Measurements from ENCODE around the gene SHROOM3.
"Not testable (repeated sequence)": the region's sequence is repeated elsewhere in the genome, so short reads cannot be mapped to it uniquely, and the experiment has no call there.

SHROOM3 gene

DNA sequence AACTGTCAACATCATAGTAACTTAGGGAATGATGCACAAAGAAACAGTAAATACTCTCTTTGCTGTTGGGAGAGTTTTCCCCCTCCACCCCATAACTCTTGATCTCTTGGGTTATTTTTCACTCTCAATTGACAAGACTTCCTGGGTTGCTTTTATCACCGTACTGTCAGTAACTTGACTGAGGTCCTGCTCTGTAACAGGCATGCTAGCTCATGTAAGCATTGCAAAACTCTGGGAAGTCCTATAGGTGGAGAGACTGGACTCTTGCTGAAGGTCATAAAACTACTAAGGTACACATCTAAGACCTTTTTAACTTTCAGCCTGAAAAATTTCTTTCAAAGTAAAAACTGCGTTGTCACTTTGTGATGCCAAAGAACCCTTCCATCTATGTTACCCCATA is 10.9 kb downstream of the SHROOM3 start:
- TF ChIP-seq, protein P1, sequence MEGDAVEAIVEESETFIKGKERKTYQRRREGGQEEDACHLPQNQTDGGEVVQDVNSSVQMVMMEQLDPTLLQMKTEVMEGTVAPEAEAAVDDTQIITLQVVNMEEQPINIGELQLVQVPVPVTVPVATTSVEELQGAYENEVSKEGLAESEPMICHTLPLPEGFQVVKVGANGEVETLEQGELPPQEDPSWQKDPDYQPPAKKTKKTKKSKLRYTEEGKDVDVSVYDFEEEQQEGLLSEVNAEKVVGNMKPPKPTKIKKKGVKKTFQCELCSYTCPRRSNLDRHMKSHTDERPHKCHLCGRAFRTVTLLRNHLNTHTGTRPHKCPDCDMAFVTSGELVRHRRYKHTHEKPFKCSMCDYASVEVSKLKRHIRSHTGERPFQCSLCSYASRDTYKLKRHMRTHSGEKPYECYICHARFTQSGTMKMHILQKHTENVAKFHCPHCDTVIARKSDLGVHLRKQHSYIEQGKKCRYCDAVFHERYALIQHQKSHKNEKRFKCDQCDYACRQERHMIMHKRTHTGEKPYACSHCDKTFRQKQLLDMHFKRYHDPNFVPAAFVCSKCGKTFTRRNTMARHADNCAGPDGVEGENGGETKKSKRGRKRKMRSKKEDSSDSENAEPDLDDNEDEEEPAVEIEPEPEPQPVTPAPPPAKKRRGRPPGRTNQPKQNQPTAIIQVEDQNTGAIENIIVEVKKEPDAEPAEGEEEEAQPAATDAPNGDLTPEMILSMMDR (conservative IDR thresholded peaks at IDR 0.05; ENCODE audit: control insufficient read depth, insufficient read depth, low read depth, low read length) = no peak
- H3K4me3 ChIP-seq (ENCODE audit: control insufficient read depth, low read depth, low read length) = no peak overlapping the region
- DNase-seq (ENCODE audit: low read depth) = no peak

GRCh38 chr4:76447393-76447851 is 12.4 kb downstream of the SHROOM3 start:
- H3K4me3 ChIP-seq (ENCODE audit: control insufficient read depth, low read depth, low read length) = no peak overlapping the region
- TF ChIP-seq, protein P1 (conservative IDR thresholded peaks at IDR 0.05; ENCODE audit: control insufficient read depth, insufficient read depth, low read depth, low read length) = no peak
- no peak for DNase-seq (ENCODE audit: low read depth)

DNA sequence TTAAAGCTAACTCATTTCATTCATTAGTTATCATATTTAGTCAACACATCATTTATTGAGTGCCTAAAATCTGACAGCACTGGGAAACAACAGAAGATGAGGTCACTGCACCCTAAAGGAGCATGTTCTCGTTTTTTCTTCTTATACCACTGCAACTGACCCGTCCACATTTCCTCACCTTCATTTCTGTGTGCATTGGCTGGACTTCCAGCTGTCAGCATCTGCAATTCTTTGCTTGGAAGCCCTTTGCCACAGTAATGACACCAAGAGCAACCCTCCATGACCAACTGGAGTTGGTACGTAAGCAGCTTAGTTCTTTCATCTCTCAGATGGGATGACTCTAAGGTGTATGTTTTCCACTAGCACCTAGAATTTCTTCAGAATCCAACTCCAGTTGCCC is 13.2 kb downstream of the SHROOM3 start:
- TF ChIP-seq, protein P1 (conservative IDR thresholded peaks at IDR 0.05; ENCODE audit: control insufficient read depth, insufficient read depth, low read depth, low read length) = no peak
- no peak for DNase-seq (ENCODE audit: low read depth)
- H3K4me3 ChIP-seq (ENCODE audit: control insufficient read depth, low read depth, low read length) = no peak overlapping the region

- H3K4me3 ChIP-seq (ENCODE audit: control insufficient read depth, low read depth, low read length) = no peak overlapping the region
- TF ChIP-seq, protein P1 (conservative IDR thresholded peaks at IDR 0.05; ENCODE audit: control insufficient read depth, insufficient read depth, low read depth, low read length) = no peak
- no peak for DNase-seq (ENCODE audit: low read depth)
Measured at GRCh38 chr4:76449362-76449767, 14.3 kb downstream of the SHROOM3 start.

DNA sequence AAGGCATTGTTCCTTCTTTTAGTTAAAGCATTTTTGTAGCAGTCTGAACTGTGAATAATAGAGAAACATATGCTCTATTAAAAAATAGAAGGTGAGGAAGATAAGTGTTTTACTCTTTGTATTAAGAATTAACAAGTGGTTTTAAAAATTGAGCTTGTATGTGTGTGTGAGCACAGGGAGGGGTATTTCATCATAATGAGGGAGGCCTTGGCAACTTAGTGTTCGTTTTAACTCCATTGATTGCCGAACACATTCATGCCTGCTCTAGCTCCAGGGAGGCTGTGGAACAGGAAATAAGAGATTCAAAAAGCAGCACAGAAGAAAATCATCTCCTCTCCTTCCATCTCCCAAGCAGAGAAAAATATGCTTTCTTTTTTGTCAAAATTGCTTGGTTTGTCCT is 14.8 kb downstream of the SHROOM3 start:
- H3K4me3 ChIP-seq (ENCODE audit: control insufficient read depth, low read depth, low read length) = no peak overlapping the region
- no peak for DNase-seq (ENCODE audit: low read depth)
- TF ChIP-seq, protein P1 (conservative IDR thresholded peaks at IDR 0.05; ENCODE audit: control insufficient read depth, insufficient read depth, low read depth, low read length) = no peak

DNA sequence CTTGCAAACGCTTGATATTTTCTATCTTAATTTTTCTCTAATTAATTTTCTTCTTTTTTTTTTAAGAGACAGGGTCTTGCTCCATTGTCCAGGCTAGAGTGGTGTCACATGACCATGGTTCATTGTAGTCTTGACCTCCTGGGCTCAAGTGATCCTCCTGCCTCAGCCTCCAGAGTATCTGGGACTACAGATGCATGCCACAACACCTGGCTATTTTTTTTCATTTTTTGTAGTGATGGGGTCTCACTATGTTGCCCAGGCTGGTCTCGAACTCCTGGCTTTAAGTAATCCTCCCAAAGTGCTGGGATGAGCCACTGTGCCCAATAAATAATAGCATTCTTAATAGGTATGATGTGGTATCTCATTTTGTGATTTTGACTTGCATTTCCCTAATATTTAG is 18.2 kb downstream of the SHROOM3 start:
- H3K4me3 ChIP-seq (ENCODE audit: control insufficient read depth, low read depth, low read length) = no peak overlapping the region
- no peak for DNase-seq (ENCODE audit: low read depth)
- TF ChIP-seq, protein P1 (conservative IDR thresholded peaks at IDR 0.05; ENCODE audit: control insufficient read depth, insufficient read depth, low read depth, low read length) = no peak

DNA sequence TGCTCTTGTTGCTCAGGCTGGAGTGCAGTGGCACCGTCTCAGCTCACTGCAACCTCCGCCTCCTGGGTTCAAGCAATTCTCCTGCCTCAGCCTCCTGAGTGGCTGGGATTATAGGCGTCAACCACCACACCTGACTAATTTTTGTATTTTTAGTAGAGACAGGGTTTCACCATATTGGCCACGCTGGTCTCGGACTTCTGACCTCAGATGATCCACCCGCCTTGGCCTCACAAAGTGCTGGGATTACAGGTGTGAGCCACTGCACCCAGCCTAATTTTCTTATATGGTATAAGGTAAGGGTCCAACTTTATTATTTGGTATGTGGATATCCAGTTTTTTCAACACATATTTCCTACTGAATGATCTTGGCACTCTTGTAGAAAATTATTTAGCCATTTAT is 19.0 kb downstream of the SHROOM3 start:
- not testable (repeated sequence) for H3K4me3 ChIP-seq (ENCODE audit: control insufficient read depth, low read depth, low read length); DNase-seq (ENCODE audit: low read depth)

Measured in fibroblast of mammary gland (primary cell).